ENCODE measurements around the gene MED12L. TPM values are rescaled to one million over a fixed set of nuclear protein-coding genes. Genes with fewer than 3 reads are reported as not detected.

The MED12L gene
- total and polyA plus RNA-seq, 2 experiments from 2014 or later, result 0.07 to 2.7 TPM

- Histone ChIP-seq H3K27me3 (no peaks in the 10 kb centered on the region), H3K36me3 (replicated peaks; ENCODE audit: insufficient read depth, low read depth) (no peaks in the 10 kb centered on the region), H4K20me1 (ENCODE audit: insufficient read depth, poor library complexity, severe bottlenecking) (no peaks in the 10 kb centered on the region), H3K9me2 (replicated peaks; ENCODE audit: insufficient read depth) (no peaks in the 10 kb centered on the region), H3K4me1 (ENCODE audit: insufficient read depth) (no peaks in the 10 kb centered on the region), H3K4me3 (no peak overlapping the region), H3K27ac (no peak overlapping the region), H2AFZ (no peak overlapping the region), H3K9me3 (ENCODE audit: low read depth) (no peaks in the 10 kb centered on the region), H3K4me2 (no peak overlapping the region), H3K79me2 (no peaks in the 10 kb centered on the region)
- DNase-seq (ENCODE audit: low spot score), result no peak
- WGBS (ENCODE audit: low lambda C conversion rate, missing lambda C conversion rate), result 91% methylated on average over 5 of the region's 5 CpGs
- TF ChIP-seq CTCF (IDR thresholded peaks at IDR 0.05; ENCODE audit: poor library complexity) (no peak), EZH2phosphoT487 (IDR thresholded peaks at IDR 0.05; ENCODE audit: low read depth, severe bottlenecking, unreplicated experiment) (no peak), EZH2 (IDR thresholded peaks at IDR 0.05; ENCODE audit: borderline replicate concordance) (no peak)
Observed at GRCh38 chr3:151445273-151446001, 360.0 kb downstream of the MED12L start.

GRCh38 chr3:151446002-151446340 is 360.5 kb downstream of the MED12L start:
- H3K4me2 ChIP-seq, result no peak overlapping the region
- H3K9me2 ChIP-seq (replicated peaks; ENCODE audit: insufficient read depth), result no peaks in the 10 kb centered on the region
- H3K27me3 ChIP-seq, result no peaks in the 10 kb centered on the region
- TF ChIP-seq CTCF (IDR thresholded peaks at IDR 0.05; ENCODE audit: poor library complexity) (no peak), EZH2 (IDR thresholded peaks at IDR 0.05; ENCODE audit: borderline replicate concordance) (no peak), EZH2phosphoT487 (IDR thresholded peaks at IDR 0.05; ENCODE audit: low read depth, severe bottlenecking, unreplicated experiment) (no peak)
- H4K20me1 ChIP-seq (ENCODE audit: insufficient read depth, poor library complexity, severe bottlenecking), result no peaks in the 10 kb centered on the region
- no peak overlapping the region for H3K4me3 ChIP-seq
- H3K27ac ChIP-seq, result no peak overlapping the region
- no peaks in the 10 kb centered on the region for H3K9me3 ChIP-seq (ENCODE audit: low read depth)
- no peaks in the 10 kb centered on the region for H3K4me1 ChIP-seq (ENCODE audit: insufficient read depth)
- WGBS (ENCODE audit: low lambda C conversion rate, missing lambda C conversion rate), result 75% methylated on average over 3 of the region's 3 CpGs
- H3K36me3 ChIP-seq (replicated peaks; ENCODE audit: insufficient read depth, low read depth), result no peaks in the 10 kb centered on the region
- no peak overlapping the region for H2AFZ ChIP-seq
- H3K79me2 ChIP-seq, result no peaks in the 10 kb centered on the region
- DNase-seq (ENCODE audit: low spot score), result no peak

GRCh38 chr3:151452368-151452767 is 366.9 kb downstream of the MED12L start:
- Histone ChIP-seq H3K9me2 (replicated peaks; ENCODE audit: insufficient read depth) (no peaks in the 10 kb centered on the region), H3K4me3 (no peak overlapping the region), H3K9me3 (ENCODE audit: low read depth) (no peaks in the 10 kb centered on the region), H3K36me3 (replicated peaks; ENCODE audit: insufficient read depth, low read depth) (no peaks in the 10 kb centered on the region), H3K79me2 (no peaks in the 10 kb centered on the region), H3K4me1 (ENCODE audit: insufficient read depth) (no peaks in the 10 kb centered on the region), H3K27me3 (no peaks in the 10 kb centered on the region), H3K4me2 (no peak overlapping the region), H2AFZ (no peak overlapping the region), H4K20me1 (ENCODE audit: insufficient read depth, poor library complexity, severe bottlenecking) (no peaks in the 10 kb centered on the region), H3K27ac (no peak overlapping the region)
- DNase-seq (ENCODE audit: low spot score), result no peak
- WGBS (ENCODE audit: low lambda C conversion rate, missing lambda C conversion rate), result 0% methylated on average over 1 of the region's 1 CpG
- TF ChIP-seq EZH2 (IDR thresholded peaks at IDR 0.05; ENCODE audit: borderline replicate concordance) (no peak), CTCF (IDR thresholded peaks at IDR 0.05; ENCODE audit: poor library complexity) (no peak), EZH2phosphoT487 (IDR thresholded peaks at IDR 0.05; ENCODE audit: low read depth, severe bottlenecking, unreplicated experiment) (no peak)
